ENCODE data around the gene SLC4A1. TPM values are rescaled to one million over a fixed set of nuclear protein-coding genes. Genes with fewer than 3 reads are reported as not detected.

Gene SLC4A1
- total RNA-seq, 1 experiment from 2014 or later = not detected

- TF ChIP-seq NFE2L1 (CRISPR knock-in tag; IDR thresholded peaks at IDR 0.05) (no peak), NR1H2 (CRISPR knock-in tag; IDR thresholded peaks at IDR 0.05) (no peak), ZBTB43 (CRISPR knock-in tag; IDR thresholded peaks at IDR 0.05) (no peak), AFF4 (CRISPR knock-in tag; IDR thresholded peaks at IDR 0.05; ENCODE audit: borderline replicate concordance) (no peak), RORB (CRISPR knock-in tag; IDR thresholded peaks at IDR 0.05) (no peak), ZNF263 (CRISPR knock-in tag; IDR thresholded peaks at IDR 0.05; ENCODE audit: low read depth) (no peak), GRHL2 (CRISPR knock-in tag; IDR thresholded peaks at IDR 0.05; ENCODE audit: insufficient replicate concordance, severe bottlenecking) (no peak)
Measured at GRCh38 chr17:44311562-44312181, 43.7 kb upstream of the SLC4A1 start (continued).

- ATAC-seq (no peak), DNase-seq (ENCODE audit: low spot score) (no peak)
- Mint-ChIP-seq H3K36me3 (no peaks in the 10 kb centered on the region), H3K27ac (no peak overlapping the region), H3K4me3 (peak overlapping the region; percentile 4; the same call in 1 of the 2 replicates), H3K4me1 (peaks cover 49% of the 10 kb centered on the region), H3K9me3 (no peaks in the 10 kb centered on the region), H3K27me3 (ENCODE audit: low read depth) (peaks cover 31% of the 10 kb centered on the region)
- POLR2A ChIA-PET = no interaction called here
- CTCF ChIA-PET = interaction anchor here (1.2 to 3.2 kb wide), 9 partner anchors 14 to 105 kb away, joined by 5 to 18 read pairs (median 7); partner anchors contain the start of genes FAM171A2, GRN and SLC25A39
- TF ChIP-seq ARID4B (CRISPR knock-in tag; IDR thresholded peaks at IDR 0.05; ENCODE audit: borderline replicate concordance) = no peak
- TF ChIP-seq ZNF425 (CRISPR knock-in tag; conservative IDR thresholded peaks at IDR 0.05) = no peak
- no peak for TF ChIP-seq ZNF416 (CRISPR knock-in tag; IDR thresholded peaks at IDR 0.05)
- no peak for TF ChIP-seq PRRX2 (CRISPR knock-in tag; IDR thresholded peaks at IDR 0.05)
- no peak for TF ChIP-seq FOXK1 (CRISPR knock-in tag; IDR thresholded peaks at IDR 0.05)
- no peak for TF ChIP-seq TCF7 (CRISPR knock-in tag; IDR thresholded peaks at IDR 0.05; ENCODE audit: low read depth)
- TF ChIP-seq MLX (CRISPR knock-in tag; IDR thresholded peaks at IDR 0.05) = no peak
- no peak for TF ChIP-seq ZBTB43 (CRISPR knock-in tag; IDR thresholded peaks at IDR 0.05)
- TF ChIP-seq ELF4 (CRISPR knock-in tag; IDR thresholded peaks at IDR 0.05; ENCODE audit: low read depth) = no peak
- TF ChIP-seq TEAD1 (CRISPR knock-in tag; IDR thresholded peaks at IDR 0.05) = no peak
- TF ChIP-seq SOX15 (CRISPR knock-in tag; IDR thresholded peaks at IDR 0.05) = no peak
- TF ChIP-seq IRF1 (CRISPR knock-in tag; IDR thresholded peaks at IDR 0.05) = no peak
- no peak for TF ChIP-seq NFYB (CRISPR knock-in tag; conservative IDR thresholded peaks at IDR 0.05; ENCODE audit: low read depth)
- no peak for TF ChIP-seq FOXJ3 (CRISPR knock-in tag; IDR thresholded peaks at IDR 0.05; ENCODE audit: borderline replicate concordance)
Measured at GRCh38 chr17:44310609-44311376, 42.9 kb upstream of the SLC4A1 start.
